WTC11 (cell line): ENCODE data around the gene SDE2.
A peak's percentile ranks its signal among the peaks of the same experiment; 100 is the strongest.

Source experiments
- GABPB1 ChIP-seq: sonication (generic); formaldehyde crosslinking; IDR thresholded peaks from 2 replicates; pipeline ENCODE4 v1.8.1; 2023; ENCODE audit warnings: mild to moderate bottlenecking, missing genetic modification reagents
- NFATC4 ChIP-seq: fragments of 250-450 bp; sonication (Bioruptor Pico); IDR thresholded peaks from 2 replicates; pipeline ENCODE4 v1.9.0; 2021; ENCODE audit warnings: mild to moderate bottlenecking
- NR3C1 ChIP-seq: sonication (generic); formaldehyde crosslinking; conservative IDR thresholded peaks from 2 replicates; pipeline ENCODE4 v1.8.1; 2023; ENCODE audit warnings: low read depth, mild to moderate bottlenecking, missing genetic modification reagents
- TCF7 ChIP-seq: sonication (generic); formaldehyde crosslinking; IDR thresholded peaks from 2 replicates; pipeline ENCODE4 v1.8.0; 2022; ENCODE audit warnings: mild to moderate bottlenecking, low read depth, missing genetic modification reagents, moderate library complexity
- TEAD4 ChIP-seq: sonication (generic); formaldehyde crosslinking; IDR thresholded peaks from 2 replicates; pipeline ENCODE4 v1.8.0; 2022; ENCODE audit warnings: mild to moderate bottlenecking, missing genetic modification reagents
- ZNF671 ChIP-seq: fragments of 250-450 bp; sonication (Bioruptor Pico); IDR thresholded peaks from 2 replicates; pipeline ENCODE4 v1.8.0; 2021; ENCODE audit warnings: mild to moderate bottlenecking
- TF ChIP-seq, protein P1 (sequence below): sonication (generic); formaldehyde crosslinking; IDR thresholded peaks from 2 replicates; pipeline ENCODE4 v1.8.1; 2023; ENCODE audit warnings: mild to moderate bottlenecking, moderate library complexity, missing genetic modification reagents
- TF ChIP-seq, protein P2 (sequence below): sonication (generic); formaldehyde crosslinking; conservative IDR thresholded peaks from 2 replicates; pipeline ENCODE4 v1.8.1; 2022; ENCODE audit warnings: mild to moderate bottlenecking, missing genetic modification reagents
- TF ChIP-seq, protein P3 (sequence below): fragments of 200-600 bp; IDR thresholded peaks from 2 replicates; pipeline ENCODE4 v1.8.0; 2022; ENCODE audit warnings: antibody characterized with exemption
- TF ChIP-seq, protein P4 (sequence below): sonication (generic); formaldehyde crosslinking; IDR thresholded peaks from 2 replicates; pipeline ENCODE4 v1.8.1; 2022; ENCODE audit warnings: low read depth, mild to moderate bottlenecking, moderate library complexity, missing genetic modification reagents, borderline replicate concordance
- TF ChIP-seq, protein P5 (sequence below): sonication (generic); formaldehyde crosslinking; IDR thresholded peaks from 2 replicates; pipeline ENCODE4 v1.8.1; 2022; ENCODE audit warnings: low read depth, missing genetic modification reagents, borderline replicate concordance
- TF ChIP-seq, protein P6 (sequence below): sonication (generic); formaldehyde crosslinking; IDR thresholded peaks from 2 replicates; pipeline ENCODE4 v1.8.1; 2022; ENCODE audit warnings: mild to moderate bottlenecking, moderate library complexity, missing genetic modification reagents
- TF ChIP-seq, protein P7 (sequence below): sonication (generic); formaldehyde crosslinking; IDR thresholded peaks from 2 replicates; pipeline ENCODE4 v1.8.1; 2023; ENCODE audit warnings: mild to moderate bottlenecking, missing genetic modification reagents, moderate library complexity

DNA sequence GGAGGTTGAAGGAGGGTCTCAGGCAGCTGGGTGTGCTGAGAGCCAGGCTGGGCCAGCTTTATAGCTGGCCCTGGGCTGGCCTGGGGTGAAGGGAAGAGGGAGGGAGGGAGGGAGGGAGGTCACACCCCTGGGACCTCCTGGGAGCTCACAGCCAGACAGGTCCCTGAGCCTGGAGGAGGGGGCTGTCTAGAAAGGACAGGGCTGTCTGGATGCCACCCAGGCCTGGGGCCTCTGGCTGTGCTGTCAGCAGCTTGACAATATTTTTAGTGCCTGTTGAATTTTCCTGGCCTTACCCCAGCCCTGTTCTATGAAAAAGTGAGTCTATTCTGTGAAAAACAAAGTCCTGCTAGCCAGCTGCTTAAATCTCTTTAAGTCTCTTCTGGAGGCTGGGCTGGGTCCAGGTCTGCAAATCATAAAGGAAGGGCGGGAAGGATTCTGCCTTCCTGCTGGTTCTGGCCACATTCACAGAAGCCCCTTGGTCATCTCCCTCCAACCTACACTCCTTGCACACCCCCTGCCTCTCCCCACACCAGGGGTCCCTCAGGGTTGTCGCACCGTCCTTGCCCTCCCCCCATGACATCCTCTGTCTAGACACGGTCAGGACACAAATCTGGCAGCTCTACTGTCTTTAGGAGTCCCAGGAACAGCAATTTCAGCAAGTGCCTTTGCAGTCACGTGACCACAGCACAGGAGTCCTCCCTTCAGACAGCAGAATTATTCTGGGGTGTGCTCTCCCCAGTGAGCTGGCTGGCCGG, 57.8 kb downstream of the SDE2 start, which contains the start of gene LEFTY2:
- TF ChIP-seq, protein P1, sequence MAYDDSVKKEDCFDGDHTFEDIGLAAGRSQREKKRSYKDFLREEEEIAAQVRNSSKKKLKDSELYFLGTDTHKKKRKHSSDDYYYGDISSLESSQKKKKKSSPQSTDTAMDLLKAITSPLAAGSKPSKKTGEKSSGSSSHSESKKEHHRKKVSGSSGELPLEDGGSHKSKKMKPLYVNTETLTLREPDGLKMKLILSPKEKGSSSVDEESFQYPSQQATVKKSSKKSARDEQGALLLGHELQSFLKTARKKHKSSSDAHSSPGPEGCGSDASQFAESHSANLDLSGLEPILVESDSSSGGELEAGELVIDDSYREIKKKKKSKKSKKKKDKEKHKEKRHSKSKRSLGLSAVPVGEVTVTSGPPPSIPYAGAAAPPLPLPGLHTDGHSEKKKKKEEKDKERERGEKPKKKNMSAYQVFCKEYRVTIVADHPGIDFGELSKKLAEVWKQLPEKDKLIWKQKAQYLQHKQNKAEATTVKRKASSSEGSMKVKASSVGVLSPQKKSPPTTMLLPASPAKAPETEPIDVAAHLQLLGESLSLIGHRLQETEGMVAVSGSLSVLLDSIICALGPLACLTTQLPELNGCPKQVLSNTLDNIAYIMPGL (CRISPR knock-in tag), result no peak
- TF ChIP-seq, protein P2, sequence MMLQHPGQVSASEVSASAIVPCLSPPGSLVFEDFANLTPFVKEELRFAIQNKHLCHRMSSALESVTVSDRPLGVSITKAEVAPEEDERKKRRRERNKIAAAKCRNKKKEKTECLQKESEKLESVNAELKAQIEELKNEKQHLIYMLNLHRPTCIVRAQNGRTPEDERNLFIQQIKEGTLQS, result no peak
- TF ChIP-seq, protein P3, sequence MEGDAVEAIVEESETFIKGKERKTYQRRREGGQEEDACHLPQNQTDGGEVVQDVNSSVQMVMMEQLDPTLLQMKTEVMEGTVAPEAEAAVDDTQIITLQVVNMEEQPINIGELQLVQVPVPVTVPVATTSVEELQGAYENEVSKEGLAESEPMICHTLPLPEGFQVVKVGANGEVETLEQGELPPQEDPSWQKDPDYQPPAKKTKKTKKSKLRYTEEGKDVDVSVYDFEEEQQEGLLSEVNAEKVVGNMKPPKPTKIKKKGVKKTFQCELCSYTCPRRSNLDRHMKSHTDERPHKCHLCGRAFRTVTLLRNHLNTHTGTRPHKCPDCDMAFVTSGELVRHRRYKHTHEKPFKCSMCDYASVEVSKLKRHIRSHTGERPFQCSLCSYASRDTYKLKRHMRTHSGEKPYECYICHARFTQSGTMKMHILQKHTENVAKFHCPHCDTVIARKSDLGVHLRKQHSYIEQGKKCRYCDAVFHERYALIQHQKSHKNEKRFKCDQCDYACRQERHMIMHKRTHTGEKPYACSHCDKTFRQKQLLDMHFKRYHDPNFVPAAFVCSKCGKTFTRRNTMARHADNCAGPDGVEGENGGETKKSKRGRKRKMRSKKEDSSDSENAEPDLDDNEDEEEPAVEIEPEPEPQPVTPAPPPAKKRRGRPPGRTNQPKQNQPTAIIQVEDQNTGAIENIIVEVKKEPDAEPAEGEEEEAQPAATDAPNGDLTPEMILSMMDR, result no peak
- TF ChIP-seq, protein P4, sequence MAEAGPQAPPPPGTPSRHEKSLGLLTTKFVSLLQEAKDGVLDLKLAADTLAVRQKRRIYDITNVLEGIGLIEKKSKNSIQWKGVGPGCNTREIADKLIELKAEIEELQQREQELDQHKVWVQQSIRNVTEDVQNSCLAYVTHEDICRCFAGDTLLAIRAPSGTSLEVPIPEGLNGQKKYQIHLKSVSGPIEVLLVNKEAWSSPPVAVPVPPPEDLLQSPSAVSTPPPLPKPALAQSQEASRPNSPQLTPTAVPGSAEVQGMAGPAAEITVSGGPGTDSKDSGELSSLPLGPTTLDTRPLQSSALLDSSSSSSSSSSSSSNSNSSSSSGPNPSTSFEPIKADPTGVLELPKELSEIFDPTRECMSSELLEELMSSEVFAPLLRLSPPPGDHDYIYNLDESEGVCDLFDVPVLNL (CRISPR knock-in tag), result no peak
- TF ChIP-seq TEAD4 (no peak), TCF7 (CRISPR knock-in tag) (no peak), NR3C1 (CRISPR knock-in tag) (no peak), NFATC4 (CRISPR knock-in tag) (no peak), GABPB1 (CRISPR knock-in tag) (no peak), ZNF671 (CRISPR knock-in tag) (no peak)
- TF ChIP-seq, protein P5, sequence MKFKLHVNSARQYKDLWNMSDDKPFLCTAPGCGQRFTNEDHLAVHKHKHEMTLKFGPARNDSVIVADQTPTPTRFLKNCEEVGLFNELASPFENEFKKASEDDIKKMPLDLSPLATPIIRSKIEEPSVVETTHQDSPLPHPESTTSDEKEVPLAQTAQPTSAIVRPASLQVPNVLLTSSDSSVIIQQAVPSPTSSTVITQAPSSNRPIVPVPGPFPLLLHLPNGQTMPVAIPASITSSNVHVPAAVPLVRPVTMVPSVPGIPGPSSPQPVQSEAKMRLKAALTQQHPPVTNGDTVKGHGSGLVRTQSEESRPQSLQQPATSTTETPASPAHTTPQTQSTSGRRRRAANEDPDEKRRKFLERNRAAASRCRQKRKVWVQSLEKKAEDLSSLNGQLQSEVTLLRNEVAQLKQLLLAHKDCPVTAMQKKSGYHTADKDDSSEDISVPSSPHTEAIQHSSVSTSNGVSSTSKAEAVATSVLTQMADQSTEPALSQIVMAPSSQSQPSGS (CRISPR knock-in tag), result no peak
- TF ChIP-seq, protein P6, sequence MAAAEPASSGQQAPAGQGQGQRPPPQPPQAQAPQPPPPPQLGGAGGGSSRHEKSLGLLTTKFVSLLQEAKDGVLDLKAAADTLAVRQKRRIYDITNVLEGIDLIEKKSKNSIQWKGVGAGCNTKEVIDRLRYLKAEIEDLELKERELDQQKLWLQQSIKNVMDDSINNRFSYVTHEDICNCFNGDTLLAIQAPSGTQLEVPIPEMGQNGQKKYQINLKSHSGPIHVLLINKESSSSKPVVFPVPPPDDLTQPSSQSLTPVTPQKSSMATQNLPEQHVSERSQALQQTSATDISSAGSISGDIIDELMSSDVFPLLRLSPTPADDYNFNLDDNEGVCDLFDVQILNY, result no peak
- TF ChIP-seq, protein P7, sequence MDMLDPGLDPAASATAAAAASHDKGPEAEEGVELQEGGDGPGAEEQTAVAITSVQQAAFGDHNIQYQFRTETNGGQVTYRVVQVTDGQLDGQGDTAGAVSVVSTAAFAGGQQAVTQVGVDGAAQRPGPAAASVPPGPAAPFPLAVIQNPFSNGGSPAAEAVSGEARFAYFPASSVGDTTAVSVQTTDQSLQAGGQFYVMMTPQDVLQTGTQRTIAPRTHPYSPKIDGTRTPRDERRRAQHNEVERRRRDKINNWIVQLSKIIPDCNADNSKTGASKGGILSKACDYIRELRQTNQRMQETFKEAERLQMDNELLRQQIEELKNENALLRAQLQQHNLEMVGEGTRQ (CRISPR knock-in tag), result peak; percentile 80
